GM18861 (cell line): Measurements from ENCODE around the gene MRFAP1.

Experiments
- ATAC-seq: cut with Tn5 transposase; IDR thresholded peaks from one replicate; pipeline ENCODE4 v1.9.1; 2021; ENCODE audit not compliant: unreplicated experiment

MRFAP1 gene

DNA sequence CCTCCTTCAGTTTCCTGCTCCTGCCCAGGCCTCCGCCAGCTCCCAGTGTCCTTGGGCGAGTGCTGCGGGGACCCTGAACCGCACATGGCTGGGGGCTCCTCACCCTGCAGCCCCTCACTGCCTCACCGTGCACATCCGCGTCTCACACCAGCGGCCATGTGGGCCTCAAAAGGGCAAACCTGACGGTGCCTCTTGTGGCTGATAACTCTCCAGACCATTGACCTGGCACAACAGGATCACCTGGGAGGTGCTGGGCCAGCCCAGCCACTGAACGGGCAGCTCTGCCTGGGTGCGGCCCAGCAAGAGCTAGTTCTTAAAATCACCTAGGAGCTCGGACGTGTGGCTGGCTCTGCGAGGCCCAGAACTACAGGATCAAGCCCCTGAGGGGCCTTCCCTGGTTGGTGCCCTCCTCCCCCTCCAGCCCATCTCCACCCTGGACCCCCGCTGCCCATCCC is 49.0 kb downstream of the MRFAP1 start:
- ATAC-seq = no peak
